Measurements from ENCODE around the gene NFATC4. TPM values are rescaled to one million over a fixed set of nuclear protein-coding genes. Genes with fewer than 3 reads are reported as not detected.

The NFATC4 gene
- total and polyA plus RNA-seq, 2 donors (not counting 1 experiment from before 2014, with no cell fraction given): 3.1 to 7.6 TPM

GRCh38 chr14:24334431-24335291, 33.3 kb upstream of the NFATC4 start, which contains the start of gene ADCY4:
ADCY4 (minus strand) TSS chr14:24335071; CDS start chr14:24334652, 419 bp downstream.
- peaks cover 49 to 54% of the 10 kb centered on the region in 2 donors for H3K4me1 ChIP-seq (ENCODE audit: control insufficient read depth in 2 of 2, insufficient read depth in 2 of 2, low read length in 2 of 2)
- DNase-seq (peak; percentile 61), ATAC-seq (ENCODE audit: low read depth) (no peak)
- peak within 1 kb of the TSS in 3 of 5 experiments; percentile 41 to 60 (median 43) for H3K4me3 ChIP-seq (ENCODE audit: control extremely low read depth in 1 of 5, extremely low read depth in 1 of 5, insufficient read depth in 1 of 5, low read depth in 2 of 5, low read length in 4 of 5)
- 3% methylated on average over 56 of the region's 65 CpGs for WGBS (ENCODE audit: insufficient coverage)
- CTCF ChIA-PET: interaction anchor here (1.5 to 16.1 kb wide), 10 partner anchors 11 to 227 kb away, joined by 5 to 650 read pairs (median 22); partner anchors contain the start of genes CBLN3, KHNYN, NYNRIN and TINF2
- H3K4me1 Mint-ChIP-seq: peaks cover 48% of the 10 kb centered on the region
- H3K27me3 Mint-ChIP-seq: peaks cover 17% of the 10 kb centered on the region
- intact Hi-C loops (cut with micrococcal nuclease): loop anchor here (10.0 kb wide), 1 partner anchor 340 kb away; no protein-coding TSS in a partner anchor
- H3K27ac ChIP-seq (ENCODE audit: low read length in 2 of 2): no peak within 1 kb of the TSS
- H3K4me3 Mint-ChIP-seq: peak within 1 kb of the TSS; percentile 69
- peak within 1 kb of the TSS; percentile 51 for H3K9ac ChIP-seq (ENCODE audit: low read length)
- H4K20me1 ChIP-seq (ENCODE audit: control insufficient read depth, insufficient read depth, low read length, poor library complexity, severe bottlenecking): peaks cover 25% of the 10 kb centered on the region
- H3K27ac Mint-ChIP-seq: no peak within 1 kb of the TSS
- POLR2A ChIA-PET: interaction anchor here (0.8 to 3.5 kb wide), 3 partner anchors 31 to 102 kb away, joined by 3 to 42 read pairs (median 20); partner anchors contain the start of genes CBLN3 and KHNYN
- peak within 1 kb of the TSS; percentile 19 for H2AFZ ChIP-seq (ENCODE audit: insufficient read depth, low read depth, low read length, poor library complexity, severe bottlenecking)
- peaks cover 0 to 24% of the 10 kb centered on the region in 2 experiments for H3K36me3 ChIP-seq (replicated peaks in 1 of 2; ENCODE audit: control extremely low read depth in 1 of 2, control insufficient read depth in 1 of 2, extremely low read depth in 1 of 2, insufficient read depth in 2 of 2, low read length in 1 of 2)
- peaks cover 0 to 33% (median 19%) of the 10 kb centered on the region in 4 experiments for H3K27me3 ChIP-seq (replicated peaks in 1 of 4; ENCODE audit: control extremely low read depth in 1 of 4, control insufficient read depth in 3 of 4, insufficient read depth in 4 of 4, low read length in 3 of 4)
- H3K9me3 ChIP-seq (ENCODE audit: control extremely low read depth in 1 of 3, control insufficient read depth in 2 of 3, insufficient read depth in 1 of 3, low read length in 2 of 3): peaks cover 0 to 9% (median 0%) of the 10 kb centered on the region in 3 donors
- no peaks in the 10 kb centered on the region for H3K9me3 Mint-ChIP-seq (ENCODE audit: insufficient read depth)
- TF ChIP-seq EZH2 (IDR thresholded peaks at IDR 0.05; ENCODE audit: borderline replicate concordance, insufficient read depth, low read depth, low read length, poor library complexity, severe bottlenecking) (peak; percentile 79), CTCF (IDR thresholded peaks at IDR 0.05) (no peak)
- H3K79me2 ChIP-seq (ENCODE audit: control insufficient read depth, insufficient read depth, low read length): peaks cover 15% of the 10 kb centered on the region
- peak within 1 kb of the TSS; percentile 88 for H3K4me2 ChIP-seq (replicated peaks; ENCODE audit: low read depth, low read length, poor library complexity, severe bottlenecking)

Data from B cell (primary cell).